ENCODE measurements around the gene SLC15A4. TPM values are rescaled to one million over a fixed set of nuclear protein-coding genes. Genes with fewer than 3 reads are reported as not detected.

The SLC15A4 gene
- total RNA-seq, 1 experiment from 2014 or later = 32.0 TPM

DNA sequence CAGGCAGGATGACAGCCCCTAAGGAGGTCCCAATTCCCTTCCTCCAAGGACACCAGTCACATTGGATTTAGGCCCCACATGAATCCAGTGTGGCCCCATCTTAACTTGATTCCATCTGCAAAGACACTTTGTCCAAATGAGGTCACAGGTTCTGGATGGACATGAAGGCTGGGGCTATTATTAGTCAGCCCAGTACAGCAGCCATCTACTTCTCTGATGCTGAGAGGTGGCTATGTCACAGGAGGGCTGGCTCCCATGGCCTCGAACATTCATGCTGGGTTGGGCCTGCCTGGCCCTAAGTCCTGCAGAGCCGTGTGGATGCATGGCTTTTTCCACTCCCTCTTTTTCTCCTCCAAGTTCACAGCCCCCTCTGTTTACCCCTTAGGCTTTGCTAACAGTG, 35.9 kb downstream of the SLC15A4 start:
- intact Hi-C loops (cut with micrococcal nuclease) = no loop called here
- no peaks in the 10 kb centered on the region for H3K9me3 Mint-ChIP-seq (ENCODE audit: unreplicated experiment)

DNA sequence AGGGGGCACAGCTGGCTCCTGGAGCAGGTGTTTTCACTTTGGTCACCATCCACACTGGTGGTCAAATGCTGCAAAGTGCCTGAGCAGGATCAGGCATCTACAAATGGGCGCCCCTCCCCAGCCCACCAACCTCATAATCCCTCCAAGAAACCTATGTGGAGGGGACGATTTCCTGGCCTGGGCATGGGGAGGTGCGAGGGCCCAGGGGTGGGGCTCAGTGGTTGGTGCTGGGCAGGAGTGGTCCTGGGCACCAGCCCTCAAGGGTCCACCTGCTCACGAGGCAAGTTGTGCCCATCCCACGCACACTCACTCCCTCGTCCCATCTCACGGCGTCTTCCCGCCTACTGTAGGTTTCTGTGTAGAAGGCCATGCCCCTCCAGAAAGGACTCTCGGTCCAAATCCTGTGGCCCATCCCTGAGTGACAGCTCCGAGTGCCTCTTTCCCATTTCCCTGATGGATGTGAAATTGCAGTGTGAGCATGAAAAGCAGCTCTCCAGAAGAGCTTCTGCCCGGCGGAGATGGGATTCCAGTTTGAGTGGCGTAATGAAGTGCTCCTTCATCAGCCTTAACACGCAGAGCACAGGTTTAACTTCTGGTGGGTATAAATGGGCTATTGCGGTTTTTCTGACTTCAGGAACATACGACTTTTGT, 36.9 kb downstream of the SLC15A4 start:
- ChIA-PET POLR2A (no interaction called here), CTCF (no interaction called here)
- H3K27me3 Mint-ChIP-seq (ENCODE audit: insufficient read depth, unreplicated experiment) = no peaks in the 10 kb centered on the region
- H3K4me1 Mint-ChIP-seq (ENCODE audit: insufficient read depth, unreplicated experiment) = peaks cover 8% of the 10 kb centered on the region
- no peak overlapping the region for H3K27ac Mint-ChIP-seq (ENCODE audit: low read depth, unreplicated experiment)
- TF ChIP-seq, protein P1, sequence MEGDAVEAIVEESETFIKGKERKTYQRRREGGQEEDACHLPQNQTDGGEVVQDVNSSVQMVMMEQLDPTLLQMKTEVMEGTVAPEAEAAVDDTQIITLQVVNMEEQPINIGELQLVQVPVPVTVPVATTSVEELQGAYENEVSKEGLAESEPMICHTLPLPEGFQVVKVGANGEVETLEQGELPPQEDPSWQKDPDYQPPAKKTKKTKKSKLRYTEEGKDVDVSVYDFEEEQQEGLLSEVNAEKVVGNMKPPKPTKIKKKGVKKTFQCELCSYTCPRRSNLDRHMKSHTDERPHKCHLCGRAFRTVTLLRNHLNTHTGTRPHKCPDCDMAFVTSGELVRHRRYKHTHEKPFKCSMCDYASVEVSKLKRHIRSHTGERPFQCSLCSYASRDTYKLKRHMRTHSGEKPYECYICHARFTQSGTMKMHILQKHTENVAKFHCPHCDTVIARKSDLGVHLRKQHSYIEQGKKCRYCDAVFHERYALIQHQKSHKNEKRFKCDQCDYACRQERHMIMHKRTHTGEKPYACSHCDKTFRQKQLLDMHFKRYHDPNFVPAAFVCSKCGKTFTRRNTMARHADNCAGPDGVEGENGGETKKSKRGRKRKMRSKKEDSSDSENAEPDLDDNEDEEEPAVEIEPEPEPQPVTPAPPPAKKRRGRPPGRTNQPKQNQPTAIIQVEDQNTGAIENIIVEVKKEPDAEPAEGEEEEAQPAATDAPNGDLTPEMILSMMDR (IDR thresholded peaks at IDR 0.05; ENCODE audit: unreplicated experiment) = no peak
- peaks cover 11% of the 10 kb centered on the region for H3K36me3 Mint-ChIP-seq (ENCODE audit: insufficient read depth, unreplicated experiment)
- intact Hi-C loops (cut with micrococcal nuclease) = no loop called here
- H3K9me3 Mint-ChIP-seq (ENCODE audit: unreplicated experiment) = no peaks in the 10 kb centered on the region
- H3K4me3 Mint-ChIP-seq (ENCODE audit: unreplicated experiment) = no peak overlapping the region
- BruUV-seq (replicated peaks) = no TSS peak
- no peak for DNase-seq (ENCODE audit: unreplicated experiment)

More for the DNA sequence above, 35.9 kb downstream of the SLC15A4 start:
- no peak overlapping the region for H3K27ac Mint-ChIP-seq (ENCODE audit: low read depth, unreplicated experiment)
- CTCF ChIA-PET = interaction anchor here (0.5 kb wide), 1 partner anchor 12 kb away, joined by 3 read pairs; no protein-coding TSS in a partner anchor
- no peak for DNase-seq (ENCODE audit: unreplicated experiment)
- peaks cover 21% of the 10 kb centered on the region for H3K36me3 Mint-ChIP-seq (ENCODE audit: insufficient read depth, unreplicated experiment)
- H3K4me1 Mint-ChIP-seq (ENCODE audit: insufficient read depth, unreplicated experiment) = peaks cover 8% of the 10 kb centered on the region
- no peaks in the 10 kb centered on the region for H3K27me3 Mint-ChIP-seq (ENCODE audit: insufficient read depth, unreplicated experiment)
- no TSS peak for BruUV-seq (replicated peaks)
- H3K4me3 Mint-ChIP-seq (ENCODE audit: unreplicated experiment) = no peak overlapping the region
- POLR2A ChIA-PET = no interaction called here
- TF ChIP-seq, protein P1 (IDR thresholded peaks at IDR 0.05; ENCODE audit: unreplicated experiment) = no peak

DNA sequence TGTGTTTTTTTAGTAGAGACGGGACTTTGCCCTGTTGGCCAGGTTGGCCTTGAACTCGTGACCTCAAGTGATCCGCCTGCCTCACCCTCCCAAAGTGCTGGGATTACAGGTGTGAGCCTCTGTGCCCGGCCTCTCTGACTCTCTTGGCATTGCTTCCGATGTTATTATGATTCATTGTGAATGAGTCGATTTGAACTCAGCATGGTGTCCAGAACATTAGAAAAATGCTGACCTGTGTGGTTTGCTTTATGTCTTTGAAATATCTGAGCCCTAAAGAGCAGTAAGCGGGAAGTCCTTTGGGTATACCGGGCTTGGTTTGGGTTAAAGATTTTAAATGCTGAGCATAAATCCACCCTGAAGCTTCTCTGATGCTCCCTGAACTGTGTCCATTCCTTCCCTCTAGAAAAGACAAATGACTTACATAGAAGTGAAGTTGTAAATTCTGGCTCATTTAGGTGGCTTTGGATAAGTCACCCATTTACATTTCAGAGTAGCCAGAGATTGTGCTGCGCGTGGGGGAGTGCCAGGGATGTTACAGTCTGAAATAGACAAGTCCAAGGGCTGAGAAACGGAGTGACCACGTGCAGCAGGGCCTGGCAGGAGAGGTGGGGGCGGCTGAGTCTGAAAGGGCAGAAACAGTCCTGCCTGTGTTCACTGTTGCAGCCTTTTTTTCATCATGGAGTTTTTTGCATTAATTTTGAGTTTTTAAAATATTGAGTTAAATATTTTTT, 39.6 kb downstream of the SLC15A4 start:
- CTCF ChIA-PET = interaction anchor here (0.6 to 4.7 kb wide), 7 partner anchors 13 to 1230 kb away, joined by 3 to 37 read pairs (median 4); no protein-coding TSS in a partner anchor
- no TSS peak for BruUV-seq (replicated peaks)
- H3K9me3 Mint-ChIP-seq (ENCODE audit: unreplicated experiment) = no peaks in the 10 kb centered on the region
- DNase-seq (ENCODE audit: unreplicated experiment) = peak; percentile 62
- intact Hi-C loops (cut with micrococcal nuclease) = loop anchor here (5.0 kb wide), 1 partner anchor 1228 kb away; no protein-coding TSS in a partner anchor
- H3K4me1 Mint-ChIP-seq (ENCODE audit: insufficient read depth, unreplicated experiment) = peaks cover 8% of the 10 kb centered on the region
- POLR2A ChIA-PET = no interaction called here
- H3K4me3 Mint-ChIP-seq (ENCODE audit: unreplicated experiment) = no peak overlapping the region
- TF ChIP-seq, protein P1 (IDR thresholded peaks at IDR 0.05; ENCODE audit: unreplicated experiment) = no peak
- no peak overlapping the region for H3K27ac Mint-ChIP-seq (ENCODE audit: low read depth, unreplicated experiment)
- H3K36me3 Mint-ChIP-seq (ENCODE audit: insufficient read depth, unreplicated experiment) = no peaks in the 10 kb centered on the region
- H3K27me3 Mint-ChIP-seq (ENCODE audit: insufficient read depth, unreplicated experiment) = no peaks in the 10 kb centered on the region

DNA sequence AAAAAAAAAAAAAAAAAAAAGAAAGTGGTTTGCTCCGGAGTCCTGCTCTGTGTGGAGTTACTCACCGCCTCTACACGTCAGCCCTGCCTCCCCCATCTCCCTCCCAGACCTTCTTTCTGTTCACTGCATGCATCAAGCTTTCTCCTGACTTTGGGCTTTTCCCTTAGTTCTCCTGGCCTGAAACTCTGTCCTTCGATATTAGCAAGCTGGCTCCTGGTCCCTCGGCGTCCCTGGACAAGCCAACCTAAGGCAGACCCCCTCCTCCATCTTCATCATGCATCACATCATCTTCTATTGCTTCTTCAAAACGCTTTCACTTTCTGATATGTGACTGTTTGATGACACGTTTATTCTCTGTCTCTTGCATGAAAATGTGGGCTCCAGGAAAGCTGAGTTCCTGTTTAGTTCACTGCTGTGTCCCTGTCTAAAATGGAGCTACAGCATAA, 40.6 kb downstream of the SLC15A4 start:
- Mint-ChIP-seq H3K4me3 (ENCODE audit: unreplicated experiment) (no peak overlapping the region), H3K4me1 (ENCODE audit: insufficient read depth, unreplicated experiment) (peaks cover 8% of the 10 kb centered on the region), H3K36me3 (ENCODE audit: insufficient read depth, unreplicated experiment) (no peaks in the 10 kb centered on the region), H3K9me3 (ENCODE audit: unreplicated experiment) (no peaks in the 10 kb centered on the region), H3K27me3 (ENCODE audit: insufficient read depth, unreplicated experiment) (no peaks in the 10 kb centered on the region), H3K27ac (ENCODE audit: low read depth, unreplicated experiment) (no peak overlapping the region)
- ChIA-PET POLR2A (interaction anchor here (0.5 kb wide), 1 partner anchor 169 kb away, joined by 3 read pairs; no protein-coding TSS in a partner anchor), CTCF (interaction anchor here (0.6 to 4.7 kb wide), 13 partner anchors 9 to 1231 kb away, joined by 3 to 37 read pairs (median 4); partner anchors contain the start of gene SLC15A4)
- no TSS peak for BruUV-seq (replicated peaks)
- DNase-seq (ENCODE audit: unreplicated experiment) = peak; percentile 20
- TF ChIP-seq, protein P1 (IDR thresholded peaks at IDR 0.05; ENCODE audit: unreplicated experiment) = no peak
- intact Hi-C loops (cut with micrococcal nuclease) = loop anchor here (5.0 kb wide), 1 partner anchor 1229 kb away; no protein-coding TSS in a partner anchor

Measured in MCF 10A (cell line).